ENCODE measurements around the gene UTS2R.

Gene UTS2R

GRCh38 chr17:82371333-82372248 is at the start of gene UTS2R:
Gene UTS2R (plus strand): TSS chr17:82371765. CDS start chr17:82374325, 2,560 bp downstream.
- FAIRE-seq: no peak

- FAIRE-seq: no peak
Measured at GRCh38 chr17:82321947-82322466, 49.6 kb upstream of the UTS2R start.

DNA sequence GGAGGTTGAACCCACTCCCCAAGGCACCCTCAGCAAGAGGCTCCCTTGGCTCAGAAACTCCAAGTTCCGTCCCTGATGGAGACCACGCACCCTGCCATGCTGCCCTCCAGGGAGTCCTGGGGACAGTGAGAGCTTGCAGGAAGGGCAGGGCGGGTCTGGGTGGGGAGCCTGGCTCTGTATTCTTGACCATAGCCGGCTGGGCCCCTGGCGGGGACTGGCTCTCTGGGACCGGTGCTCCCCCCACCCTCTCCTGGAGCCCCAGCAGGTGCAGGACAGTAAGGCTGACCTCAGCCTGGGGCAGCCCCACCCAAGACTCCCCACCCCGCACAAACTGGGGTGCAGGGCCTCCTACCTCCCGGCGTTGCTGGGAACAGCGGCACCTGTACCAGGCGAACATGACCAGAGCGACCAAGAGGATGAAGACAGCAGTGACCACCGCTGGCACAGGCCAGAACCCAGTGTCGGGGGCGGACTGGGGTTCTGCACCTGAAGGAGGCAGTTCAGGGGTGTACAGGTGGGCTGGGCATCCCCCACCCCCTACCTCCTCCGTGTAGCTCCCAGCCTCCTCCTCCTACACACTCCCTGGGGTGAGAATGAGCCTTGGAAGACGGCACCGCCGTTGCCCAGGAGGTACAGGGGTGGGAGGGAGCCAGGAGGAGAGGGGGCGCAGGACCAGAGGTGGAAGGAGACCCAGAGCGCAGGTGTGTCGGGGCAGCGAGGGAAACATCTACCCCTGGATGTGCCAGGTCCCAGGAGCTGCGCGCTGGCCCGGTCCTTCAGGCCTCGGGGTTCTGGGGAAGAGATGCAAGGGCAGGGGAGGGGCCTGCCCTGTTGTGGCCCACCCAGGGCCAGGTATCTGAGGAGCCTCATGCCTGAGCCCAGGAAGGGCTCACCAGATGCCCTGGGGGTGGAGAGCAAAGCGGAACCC is 48.8 kb upstream of the UTS2R start:
- no peak for FAIRE-seq

GRCh38 chr17:82323514-82324234 is 47.9 kb upstream of the UTS2R start:
- no peak for FAIRE-seq

GRCh38 chr17:82324566-82325285 is 46.8 kb upstream of the UTS2R start:
- FAIRE-seq: no peak

- no peak for FAIRE-seq
Measured at GRCh38 chr17:82325286-82326180, 46.0 kb upstream of the UTS2R start.

DNA sequence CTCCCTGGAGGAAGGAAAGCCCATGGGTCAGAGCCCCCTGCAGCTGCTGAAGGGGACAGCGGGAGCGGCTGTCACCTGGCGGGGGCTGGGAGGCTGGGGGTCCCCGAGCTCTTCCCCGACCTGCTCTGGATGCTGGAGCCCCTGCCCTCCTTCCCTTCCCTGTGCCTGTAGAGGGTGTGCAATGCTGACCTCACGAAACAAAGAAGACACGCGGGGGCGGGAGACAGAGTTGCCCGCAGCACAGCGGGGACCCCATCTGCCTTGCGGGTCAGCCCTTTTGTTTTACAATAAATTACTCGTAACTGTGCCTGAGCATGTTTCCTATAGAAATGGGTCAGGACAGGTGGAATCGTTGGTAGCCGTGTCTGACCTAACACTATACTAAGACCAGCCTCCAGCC is 44.3 kb upstream of the UTS2R start:
- no peak for FAIRE-seq

GRCh38 chr17:82327757-82328140 is 43.8 kb upstream of the UTS2R start:
- FAIRE-seq: no peak

GRCh38 chr17:82328141-82328993 is 43.2 kb upstream of the UTS2R start:
- no peak for FAIRE-seq

GRCh38 chr17:82328994-82329507 is 42.5 kb upstream of the UTS2R start:
- FAIRE-seq: no peak

GRCh38 chr17:82329683-82330321 is 41.8 kb upstream of the UTS2R start:
- no peak for FAIRE-seq

GRCh38 chr17:82330322-82331239 is 41.0 kb upstream of the UTS2R start:
- no peak for FAIRE-seq

DNA sequence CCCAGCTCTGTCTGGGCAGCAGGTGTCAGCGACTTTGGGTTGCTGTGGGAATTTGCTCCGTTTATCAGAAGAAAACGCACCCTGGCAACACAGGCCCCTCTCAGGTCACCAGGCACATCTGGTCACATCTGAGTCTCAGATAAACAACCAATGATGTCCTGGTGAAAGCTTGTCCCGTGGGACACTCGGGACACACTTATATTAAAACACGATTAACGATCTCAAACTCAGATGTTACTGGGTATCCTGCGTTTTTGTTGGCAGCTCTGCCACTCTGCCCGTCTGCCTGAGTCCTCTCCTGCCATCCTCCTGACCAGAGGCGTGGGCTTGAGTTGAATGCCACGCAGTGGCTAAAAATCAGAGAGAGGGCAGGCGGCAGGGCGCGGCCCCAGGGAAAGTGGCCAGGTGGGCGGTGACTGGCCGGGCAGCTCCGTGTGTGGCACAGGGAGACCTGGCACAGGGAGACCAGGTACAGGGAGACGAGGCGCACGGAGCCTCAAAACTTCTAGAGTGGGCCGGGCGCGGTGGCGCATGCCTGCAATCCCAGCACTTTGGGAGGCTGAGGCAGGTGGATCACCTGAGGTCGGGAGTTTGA is 40.1 kb upstream of the UTS2R start:
- FAIRE-seq: no peak

DNA sequence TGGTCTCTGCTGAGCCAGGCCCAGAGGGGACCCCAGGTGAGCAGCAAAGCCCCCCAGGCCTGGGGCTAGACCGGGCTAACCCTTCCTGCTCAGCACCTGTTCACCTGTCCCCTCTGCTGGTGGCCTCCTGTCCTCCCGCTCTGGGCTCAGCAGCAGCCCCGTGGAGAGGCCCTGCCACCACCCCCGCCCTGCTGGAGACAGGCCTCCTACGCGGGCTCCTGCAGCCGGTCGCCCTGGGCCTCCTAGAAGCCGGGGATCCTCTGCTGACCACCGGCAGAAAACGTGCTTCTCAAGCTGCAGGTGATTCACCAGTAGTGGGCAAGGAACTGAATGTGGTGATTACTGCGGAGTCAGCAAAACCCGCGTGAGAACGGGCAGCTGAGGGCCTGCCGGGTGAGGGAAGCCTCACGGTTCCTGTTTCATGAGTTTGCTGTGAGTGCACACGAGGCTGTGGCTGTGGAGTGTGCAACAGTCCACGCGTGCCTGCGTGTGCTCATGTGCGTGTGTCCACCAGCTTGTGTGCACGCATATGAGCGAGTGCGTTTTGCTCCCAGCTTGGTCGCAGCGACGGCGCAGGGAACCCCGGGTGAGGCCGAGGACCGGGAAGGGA is 38.8 kb upstream of the UTS2R start:
- FAIRE-seq: no peak

- no peak for FAIRE-seq
Measured at GRCh38 chr17:82333279-82334171, 38.0 kb upstream of the UTS2R start, which contains the start of gene SECTM1. Gene SECTM1 (minus strand): TSS chr17:82333766. CDS start chr17:82327240, 6,526 bp downstream.

- FAIRE-seq: no peak
Measured at GRCh38 chr17:82334204-82334621, 37.4 kb upstream of the UTS2R start.
